Prostate gland (tissue), 2 donors: Measurements from ENCODE around the gene OAT. TPM values are rescaled to one million over a fixed set of nuclear protein-coding genes. Genes with fewer than 3 reads are reported as not detected.

ENCODE experiments used
- DNase-seq: peaks from one replicate; pipeline ENCODE4 v3.0.0-alpha.2; 2019; ENCODE audit warnings: low spot score
- H3K27ac ChIP-seq, 2 donors: fragments of 200-600 bp; sonication (generic); 2 replicates each; pipeline ENCODE4 v1.5.1; 2017 to 2019
- H3K27me3 ChIP-seq: fragments of 200-600 bp; sonication (generic); replicated peaks from 2 replicates; pipeline ENCODE4 v1.5.1; 2019; ENCODE audit not compliant: insufficient read depth
- H3K36me3 ChIP-seq, 2 donors: fragments of 200-600 bp; sonication (generic); 1 replicate in 1 of 2; 2 replicates in 1 of 2; pipeline versions ENCODE4 v1.5.1 to v1.8.1; 2017 to 2019
- H3K4me1 ChIP-seq: fragments of 200-600 bp; sonication (generic); replicated peaks from 2 replicates; pipeline ENCODE4 v1.5.1; 2019
- H3K4me3 ChIP-seq, 2 donors: fragments of 200-600 bp; sonication (generic); 2 replicates each; pipeline ENCODE4 v1.5.1; 2017 to 2019
- H3K9me3 ChIP-seq: fragments of 200-600 bp; sonication (generic); 2 replicates; pipeline ENCODE4 v1.5.1; 2017
- CTCF ChIP-seq, 4 experiments: fragments of 200-600 bp in 2 of 4; fragments of 450-650 bp in 2 of 4; sonication (generic) in 2 of 4; IDR thresholded peaks; 1 replicate in 3 of 4; 2 replicates in 1 of 4; pipeline ENCODE4 v1.5.1; 2016 to 2019; ENCODE audit warnings: antibody characterized with exemption in 4 of 4, mild to moderate bottlenecking in 2 of 4, moderate library complexity in 2 of 4
- POLR2A ChIP-seq: fragments of 450-650 bp; IDR thresholded peaks from one replicate; pipeline ENCODE4 v1.6.1; 2016; ENCODE audit warnings: antibody characterized with exemption, mild to moderate bottlenecking
- POLR2AphosphoS5 ChIP-seq: sonication (generic); formaldehyde crosslinking; IDR thresholded peaks from one replicate; pipeline ENCODE4 v1.6.1; 2017; ENCODE audit warnings: antibody characterized with exemption
- WGBS: methylation state at CpG from one replicate; pipeline ENCODE4 v1.1.5; 2018; 5-methylcytosine and 5-hydroxymethylcytosine counted together
- intact Hi-C: fragments of 100-400 bp; cut with DNase I; formaldehyde crosslinking; loops from one replicate; pipeline ENCODE4 v1.14.2; 2022
- total RNA-seq, 2 donors: library from RNA; depleted of rRNA; stranded (reverse); fragments of >200 nt; gene quantifications; one replicate each; pipeline ENCODE4 v1.1.0, GENCODE V29; 2016

OAT gene
- total RNA-seq, 2 donors from 2014 or later = 86.3 to 139 TPM

GRCh38 chr10:124349996-124350280 lies 68.8 kb downstream of the OAT start:
- intact Hi-C loops = no loop called here
- TF ChIP-seq CTCF (IDR thresholded peaks at IDR 0.05) = no peak
- no peak for TF ChIP-seq POLR2A
- no peak for TF ChIP-seq POLR2AphosphoS5
- Histone ChIP-seq H3K9me3 (no peaks in the 10 kb centered on the region), H3K4me1 (no peaks in the 10 kb centered on the region), H3K27me3 (no peaks in the 10 kb centered on the region), H3K4me3 (no peak overlapping the region), H3K36me3 (no peaks in the 10 kb centered on the region), H3K27ac (no peak overlapping the region)
- no peak for DNase-seq
- WGBS = 90% methylated on average over 5 of the region's 5 CpGs

GRCh38 chr10:124349231-124349995 lies 69.3 kb downstream of the OAT start:
- no peaks in the 10 kb centered on the region for H3K36me3 ChIP-seq
- H3K27ac ChIP-seq = no peak overlapping the region
- H3K4me3 ChIP-seq = no peak overlapping the region
- no peaks in the 10 kb centered on the region for H3K27me3 ChIP-seq
- no peak for DNase-seq
- H3K4me1 ChIP-seq = no peaks in the 10 kb centered on the region
- intact Hi-C loops = no loop called here
- WGBS = 66% methylated on average over 16 of the region's 16 CpGs
- H3K9me3 ChIP-seq = no peaks in the 10 kb centered on the region
- TF ChIP-seq POLR2A (no peak), POLR2AphosphoS5 (peak; percentile 16)

GRCh38 chr10:124348801-124349200 lies 69.9 kb downstream of the OAT start:
- DNase-seq = no peak
- intact Hi-C loops = no loop called here
- H3K36me3 ChIP-seq = no peaks in the 10 kb centered on the region
- no peaks in the 10 kb centered on the region for H3K9me3 ChIP-seq
- no peak overlapping the region for H3K4me3 ChIP-seq
- 80% methylated on average over 8 of the region's 8 CpGs for WGBS
- no peaks in the 10 kb centered on the region for H3K27me3 ChIP-seq
- H3K4me1 ChIP-seq = no peaks in the 10 kb centered on the region
- TF ChIP-seq POLR2A (no peak), CTCF (IDR thresholded peaks at IDR 0.05) (no peak), POLR2AphosphoS5 (no peak)
- H3K27ac ChIP-seq = no peak overlapping the region

- H3K4me3 ChIP-seq = no peak overlapping the region
- WGBS = 87% methylated on average over 13 of the region's 13 CpGs
- H3K27ac ChIP-seq = no peak overlapping the region
- H3K4me1 ChIP-seq = no peaks in the 10 kb centered on the region
- no peaks in the 10 kb centered on the region for H3K27me3 ChIP-seq
- DNase-seq = no peak
- H3K36me3 ChIP-seq = no peaks in the 10 kb centered on the region
- no peaks in the 10 kb centered on the region for H3K9me3 ChIP-seq
- TF ChIP-seq CTCF (IDR thresholded peaks at IDR 0.05) (no peak), POLR2A (no peak), POLR2AphosphoS5 (no peak)
- intact Hi-C loops = no loop called here
Observed at GRCh38 chr10:124347956-124348355, 70.8 kb downstream of the OAT start.

Other genes starting within 250 kb of the OAT start
- gene NKX1-2, start 31.1 kb upstream of the OAT start, total RNA-seq = under 1 TPM; 0.14 to 0.85 TPM
- 10 to 100 TPM; 21.9 to 43.3 TPM for gene LHPP, start 42.9 kb upstream of the OAT start, total RNA-seq